BJ (cell line): Measurements from ENCODE around the gene PTGFRN. TPM values are rescaled to one million over a fixed set of nuclear protein-coding genes. Genes with fewer than 3 reads are reported as not detected.
A peak's percentile ranks its signal among the peaks of the same experiment; 100 is the strongest.
"Not testable (repeated sequence)": the region's sequence is repeated elsewhere in the genome, so short reads cannot be mapped to it uniquely, and the experiment has no call there.

ENCODE experiments used
- CTCF ChIA-PET: fragments of 350-600 bp; formaldehyde crosslinking; extraction: SDS; loops from one replicate; lab custom pipeline; 2021; ENCODE audit warnings: antibody characterized with exemption, inconsistent platforms; lab: Yijun Ruan, JAX
- POLR2A ChIA-PET: fragments of 300-600 bp; sonication (Branson Sonifier 250); formaldehyde crosslinking; extraction: SDS; loops from one replicate; lab custom pipeline; 2021; ENCODE audit warnings: antibody characterized with exemption; lab: Charles Lee
- DNase-seq: peaks from one replicate; pipeline ENCODE4 v3.0.0-alpha.2; 2011; ENCODE audit warnings: low read depth
- H3K27me3 ChIP-seq: 2 replicates; pipeline ENCODE4 v1.6.0; 2011; ENCODE audit warnings: low read length; ENCODE audit not compliant: control insufficient read depth, insufficient read depth
- H3K36me3 ChIP-seq: 2 replicates; pipeline ENCODE4 v1.5.1; 2011; ENCODE audit warnings: low read length; ENCODE audit not compliant: control insufficient read depth, insufficient read depth
- H3K4me3 ChIP-seq: 2 replicates; pipeline ENCODE4 v1.5.1; 2011; ENCODE audit warnings: low read depth, mild to moderate bottlenecking, control low read depth, low read length
- CTCF ChIP-seq: IDR thresholded peaks from 2 replicates; pipeline ENCODE4 v1.5.1; 2011; ENCODE audit warnings: low read depth, mild to moderate bottlenecking, control low read depth, inconsistent platforms, low read length, moderate library complexity; ENCODE audit not compliant: insufficient read depth
- polyA minus RNA-seq: library from RNA; depleted of rRNA, polyadenylated mRNA; stranded (reverse); fragments of >200 nt; gene quantifications from 2 replicates; pipeline ENCODE4 v1.2.3, GENCODE V29; 2011; rRNA and poly(A)+ RNA removed
- polyA plus RNA-seq: library from polyadenylated mRNA; depleted of rRNA; stranded (reverse); fragments of >200 nt; gene quantifications from 2 replicates; pipeline ENCODE4 v1.2.3, GENCODE V29; 2011; rRNA removed

Gene PTGFRN
- polyA plus RNA-seq (3.1 and 4.9 TPM in 2 replicates), polyA minus RNA-seq (4.1 and 5.2 TPM in 2 replicates)

GRCh38 chr1:116909512-116910378, at the start of gene PTGFRN:
Gene PTGFRN, plus strand, starts transcription at chr1:116909916. Its CDS starts 288 bp downstream, at chr1:116910204.
- CTCF ChIA-PET: interaction anchor here (0.6 to 1.6 kb wide), 4 partner anchors 28 to 185 kb away, joined by 3 to 5 read pairs (median 3); no protein-coding TSS in a partner anchor
- Histone ChIP-seq H3K36me3 (no peaks in the 10 kb centered on the region), H3K27me3 (peaks cover 13% of the 10 kb centered on the region), H3K4me3 (peak within 1 kb of the TSS; percentile 56)
- no peak for TF ChIP-seq CTCF
- DNase-seq: no peak
- POLR2A ChIA-PET: interaction anchor here (0.6 kb wide), 1 partner anchor 65 kb away, joined by 3 read pairs; no protein-coding TSS in a partner anchor

GRCh38 chr1:116860167-116860566, 49.5 kb upstream of the PTGFRN start:
- H3K27me3 ChIP-seq, POLR2A ChIA-PET, H3K4me3 ChIP-seq, CTCF ChIA-PET, DNase-seq, H3K36me3 ChIP-seq: not testable (repeated sequence)

GRCh38 chr1:116861137-116861536, 48.6 kb upstream of the PTGFRN start:
- Histone ChIP-seq H3K4me3 (no peak overlapping the region), H3K27me3 (0 out of 2 replicates have a peak, but pooled peaks cover 1% of the 10 kb centered on the region), H3K36me3 (no peaks in the 10 kb centered on the region)
- TF ChIP-seq CTCF: no peak
- DNase-seq: no peak
- ChIA-PET CTCF (interaction anchor here (0.6 kb wide), 1 partner anchor 18 kb away, joined by 3 read pairs; no protein-coding TSS in a partner anchor), POLR2A (no interaction called here)

GRCh38 chr1:116863031-116863430, 46.7 kb upstream of the PTGFRN start:
- H3K4me3 ChIP-seq, H3K36me3 ChIP-seq, POLR2A ChIA-PET, CTCF ChIA-PET, H3K27me3 ChIP-seq, DNase-seq: not testable (repeated sequence)

- DNase-seq, H3K27me3 ChIP-seq, CTCF ChIA-PET, H3K36me3 ChIP-seq, H3K4me3 ChIP-seq, POLR2A ChIA-PET: not testable (repeated sequence)
Measured at GRCh38 chr1:116866478-116866877, 43.2 kb upstream of the PTGFRN start.

- ChIA-PET POLR2A (no interaction called here), CTCF (interaction anchor here (0.9 kb wide), 1 partner anchor 9 kb away, joined by 3 read pairs; no protein-coding TSS in a partner anchor)
- Histone ChIP-seq H3K36me3 (no peaks in the 10 kb centered on the region), H3K27me3 (no peaks in the 10 kb centered on the region; the same call in 1 of the 2 replicates), H3K4me3 (no peak overlapping the region)
- TF ChIP-seq CTCF: no peak
- no peak for DNase-seq
Measured at GRCh38 chr1:116868385-116868784, 41.3 kb upstream of the PTGFRN start.
